NCI-H510A treated with DMSO at 0.1 percent for 48 hours (cell line): ENCODE measurements around the gene KIAA1755.

ENCODE experiments used
- DNase-seq: peaks from one replicate; lab custom pipeline; 2025; lab: John Stamatoyannopoulos, UW

The KIAA1755 gene

DNA sequence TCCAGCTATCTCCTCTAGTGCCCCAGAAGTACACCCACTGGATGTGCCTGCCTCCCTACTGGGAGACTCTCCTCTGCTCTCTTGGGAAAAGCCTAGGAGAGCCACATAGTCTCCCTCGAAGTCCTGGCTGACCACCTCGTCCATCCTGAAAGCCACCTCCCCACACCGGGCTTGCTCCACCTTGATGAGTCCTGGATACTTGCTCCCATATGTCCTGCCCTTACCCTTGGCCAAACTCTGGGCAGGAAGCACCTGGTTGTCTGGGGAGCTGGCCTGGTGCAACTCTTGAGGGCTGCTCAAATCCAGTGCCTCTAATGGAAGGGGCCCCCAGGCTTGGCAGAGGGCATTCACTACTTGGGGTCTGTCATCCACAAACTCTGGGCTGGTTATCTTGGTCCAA lies 19.3 kb downstream of the KIAA1755 start:
- DNase-seq = no peak

DNA sequence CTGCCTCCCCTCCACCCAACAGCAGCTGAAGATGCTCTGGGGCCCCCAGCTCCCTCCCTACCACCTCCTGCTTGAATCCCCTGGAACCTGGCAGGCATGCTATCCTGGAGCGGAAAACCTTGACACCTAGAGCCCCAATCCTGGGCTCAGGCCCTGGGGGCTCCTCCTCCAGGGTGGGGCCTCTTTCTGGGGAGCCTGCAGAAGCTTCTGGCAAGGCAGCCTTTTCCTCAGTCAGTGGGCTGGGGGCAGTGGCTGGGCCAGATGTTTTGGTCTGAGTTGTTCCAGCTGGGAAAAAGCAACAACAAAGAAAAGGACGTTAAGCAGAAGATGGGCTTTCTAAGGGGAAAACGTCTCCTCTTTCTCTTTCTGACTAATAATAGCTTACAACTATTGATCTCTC lies 21.1 kb downstream of the KIAA1755 start:
- no peak for DNase-seq

DNA sequence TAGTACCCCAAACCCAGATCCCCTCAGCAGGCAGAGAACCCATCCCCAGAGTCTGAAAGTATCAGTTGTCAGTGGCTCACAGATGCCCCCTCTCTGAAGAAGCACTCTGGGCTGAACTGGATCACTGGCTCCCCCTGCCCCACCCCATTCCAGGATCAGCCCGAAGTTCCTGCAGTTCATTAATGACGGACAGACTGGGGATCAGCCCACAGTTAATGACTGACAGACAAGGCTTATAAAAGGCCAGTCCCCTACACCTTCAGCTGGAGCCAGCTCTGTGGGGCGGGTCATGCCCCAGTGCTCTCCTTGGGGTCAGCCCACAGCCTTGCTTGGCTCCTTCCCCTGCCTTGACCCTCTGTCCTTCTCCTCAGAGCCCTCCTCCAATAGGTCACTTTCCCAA lies 21.7 kb downstream of the KIAA1755 start:
- no peak for DNase-seq

DNA sequence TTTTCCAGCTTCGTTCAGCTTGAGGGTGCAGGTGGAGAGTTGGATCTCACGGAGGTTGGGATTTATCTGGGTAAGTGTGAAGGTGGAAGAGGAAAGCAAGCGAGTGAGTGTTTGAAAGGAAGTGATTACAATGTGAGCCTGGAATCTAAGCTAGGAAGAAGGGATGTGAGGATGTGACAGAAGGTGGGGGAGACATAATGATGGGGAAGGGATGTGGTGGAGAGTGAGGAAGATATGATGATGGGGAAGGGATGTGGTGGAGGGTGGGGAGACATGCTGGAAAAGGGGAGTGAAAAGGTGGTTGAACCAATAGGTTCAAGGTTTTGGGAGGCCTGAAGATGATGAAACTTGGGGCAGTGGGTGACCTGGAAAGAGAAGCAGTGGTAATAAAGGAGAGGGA lies 23.2 kb downstream of the KIAA1755 start:
- no peak for DNase-seq

DNA sequence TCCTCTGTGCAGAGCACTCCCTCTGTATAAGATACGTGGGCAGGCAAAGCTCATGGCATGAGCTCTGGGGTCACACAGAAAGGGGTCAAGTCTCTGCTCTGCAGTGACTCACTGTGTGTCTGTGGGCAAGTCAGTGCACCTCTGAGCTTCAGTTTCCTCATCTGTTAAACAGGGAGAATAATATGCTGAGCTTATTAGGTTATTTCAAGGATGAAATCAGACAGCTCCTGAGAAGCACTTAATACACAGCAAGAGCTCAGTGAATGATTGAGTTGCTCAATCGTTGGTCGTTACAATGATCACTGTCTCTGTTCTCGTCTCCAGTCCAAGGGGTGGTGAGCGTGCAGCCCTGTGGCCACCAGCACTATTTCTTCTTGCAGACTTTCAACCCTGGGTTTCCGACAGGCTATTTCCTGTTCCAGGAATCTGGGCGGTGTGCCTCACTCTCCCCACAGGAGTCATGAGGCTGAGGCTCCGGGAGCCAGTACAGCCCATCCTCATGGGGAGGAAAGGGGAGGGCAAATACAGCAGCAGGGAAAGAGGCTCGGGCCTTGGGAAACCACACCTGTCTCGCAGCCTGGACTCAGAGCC lies 28.9 kb downstream of the KIAA1755 start:
- no peak for DNase-seq

DNA sequence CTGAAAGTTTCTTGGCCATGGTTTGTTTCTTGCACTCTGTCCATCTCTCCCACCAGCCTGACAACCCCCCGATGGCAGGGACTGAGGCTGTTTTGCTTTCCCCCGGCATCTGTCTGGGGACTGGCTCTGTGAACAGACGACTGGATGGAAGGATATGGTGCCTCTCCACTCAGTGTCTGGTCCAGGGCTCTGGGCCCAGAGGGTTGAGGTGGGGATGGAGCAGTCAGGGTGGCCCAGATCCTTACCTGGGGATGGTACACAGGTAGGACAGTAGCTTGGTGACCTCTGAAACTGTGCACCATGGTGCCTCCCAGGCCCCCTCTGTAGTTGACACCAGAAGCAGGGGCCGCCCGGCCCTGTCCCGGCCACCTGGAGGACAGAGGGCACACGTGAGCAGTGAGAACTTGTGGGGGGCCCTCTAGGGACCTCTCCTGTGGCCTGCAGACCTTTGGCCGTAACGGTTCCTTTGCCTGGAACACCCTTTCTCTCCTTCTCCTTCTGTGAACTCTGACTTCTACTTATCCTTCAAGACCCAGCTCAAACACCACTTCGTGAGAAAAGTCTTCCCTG lies 29.5 kb downstream of the KIAA1755 start:
- no peak for DNase-seq

DNA sequence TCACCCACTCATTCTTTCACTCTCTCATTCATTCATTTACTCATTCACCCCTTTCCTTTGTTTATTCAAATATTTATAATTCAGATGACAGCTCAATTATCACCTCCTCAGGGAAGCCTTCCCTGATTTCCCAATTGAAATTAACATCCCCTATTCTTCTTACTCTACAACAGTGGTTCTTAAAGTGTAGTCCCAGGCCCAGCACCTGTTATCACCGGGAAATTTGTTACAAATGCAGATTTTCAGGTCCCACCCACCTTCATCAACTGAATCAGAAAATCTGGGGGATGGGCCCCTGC lies 30.3 kb downstream of the KIAA1755 start:
- no peak for DNase-seq

DNA sequence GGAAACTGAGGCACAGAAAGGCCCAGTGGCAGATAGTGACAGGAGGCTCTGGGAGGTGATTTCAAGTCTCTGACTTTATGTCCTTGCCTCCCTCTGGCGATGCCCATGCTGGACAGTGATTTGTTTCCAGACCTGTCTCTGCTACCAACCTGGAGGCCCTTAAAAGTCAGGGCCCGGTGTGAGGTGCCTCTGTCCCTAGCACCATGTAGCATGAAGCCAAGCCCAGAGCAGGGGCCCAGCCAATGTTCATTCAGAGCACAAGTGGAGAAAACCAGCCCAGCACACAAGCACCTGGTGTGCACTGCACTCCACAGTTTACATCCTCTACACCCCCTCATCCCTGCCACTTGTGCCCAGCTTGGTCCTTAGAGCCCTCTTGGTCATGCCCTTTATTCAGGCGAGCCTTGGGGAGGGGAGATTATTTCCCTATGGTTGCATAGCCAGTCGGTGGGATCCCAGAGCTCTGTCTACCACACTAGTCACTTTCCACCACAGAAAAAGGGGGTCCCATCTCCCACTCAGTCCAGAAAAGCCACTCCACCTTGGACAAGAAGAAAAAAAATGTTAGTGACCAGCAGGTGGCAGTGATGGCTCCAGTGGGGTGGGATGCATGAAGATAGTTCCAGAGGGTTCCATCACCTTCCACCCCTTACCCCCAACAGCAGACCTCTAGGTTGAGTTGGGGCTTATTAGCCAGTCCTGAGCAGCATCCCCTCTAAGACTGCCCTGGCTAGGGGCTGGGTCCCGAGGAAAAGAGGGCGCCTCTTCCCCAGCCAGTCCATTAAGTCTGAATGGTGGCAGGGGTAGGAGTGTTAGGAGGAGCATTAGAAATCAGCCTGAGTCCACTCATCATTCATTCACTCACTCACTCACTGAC lies 30.9 kb downstream of the KIAA1755 start:
- DNase-seq = no peak

DNA sequence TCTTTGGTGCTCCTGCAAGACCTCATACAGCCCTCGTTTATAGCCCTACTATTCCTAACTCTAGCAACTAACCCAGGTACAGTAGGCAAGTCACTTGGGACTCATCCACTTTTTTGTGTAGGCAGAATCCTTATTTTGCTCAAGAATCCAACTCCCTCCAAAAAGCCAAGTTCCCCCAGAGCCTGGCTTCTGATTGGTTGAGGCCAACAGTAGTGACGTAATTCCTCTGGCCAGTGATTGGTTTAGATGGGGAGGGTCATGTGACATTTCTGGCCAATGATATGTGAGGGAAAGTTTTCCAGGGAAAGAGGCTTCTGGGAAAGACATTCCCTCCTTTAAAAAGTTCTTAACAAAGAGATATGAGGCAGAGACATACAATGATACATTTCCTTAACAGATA lies 32.1 kb downstream of the KIAA1755 start:
- DNase-seq = no peak

DNA sequence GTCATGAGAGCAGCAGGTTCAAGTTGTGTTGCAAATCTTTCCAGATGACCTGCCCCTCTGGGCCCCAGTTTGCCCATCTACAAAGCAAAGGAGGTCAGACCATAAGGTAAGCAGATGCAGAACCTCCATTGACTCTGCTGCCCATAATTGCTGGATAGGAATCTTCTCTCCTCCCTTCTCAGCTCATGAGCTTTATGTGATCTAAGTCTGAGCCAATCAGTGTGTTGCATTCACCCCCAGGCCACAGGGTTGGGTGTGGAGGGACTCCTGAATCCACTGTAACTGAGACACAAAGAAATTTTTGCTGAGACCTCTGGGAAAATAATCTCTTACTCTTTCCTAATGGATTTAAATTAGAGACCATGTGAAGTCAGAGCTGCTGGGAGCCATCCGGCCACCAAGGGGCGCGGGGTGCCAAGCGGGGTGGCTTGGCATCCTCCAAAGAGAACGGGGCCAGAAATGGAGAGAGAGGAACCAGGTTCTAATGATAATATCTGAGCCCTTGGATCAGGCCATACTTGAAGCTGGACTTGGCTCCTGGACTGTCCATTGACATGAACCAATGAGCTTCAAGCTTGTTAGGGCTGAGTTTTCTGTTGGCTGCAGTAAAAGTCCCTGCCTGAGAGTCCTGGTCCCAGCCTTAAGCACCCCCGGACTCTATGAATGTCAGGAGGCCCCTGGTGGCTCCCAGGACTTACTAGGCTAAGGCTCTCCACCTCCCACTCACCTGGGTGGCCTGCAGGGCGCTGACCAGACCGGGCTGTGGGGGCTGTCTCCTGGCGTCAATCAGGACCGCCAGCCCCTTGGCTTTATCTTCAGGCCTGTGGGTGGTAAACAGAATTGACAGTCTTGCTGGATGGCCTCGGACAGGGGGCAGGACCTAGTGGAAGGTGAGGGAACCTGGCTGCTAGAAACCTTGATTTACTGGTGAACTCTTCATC lies 32.8 kb downstream of the KIAA1755 start:
- DNase-seq = no peak

DNA sequence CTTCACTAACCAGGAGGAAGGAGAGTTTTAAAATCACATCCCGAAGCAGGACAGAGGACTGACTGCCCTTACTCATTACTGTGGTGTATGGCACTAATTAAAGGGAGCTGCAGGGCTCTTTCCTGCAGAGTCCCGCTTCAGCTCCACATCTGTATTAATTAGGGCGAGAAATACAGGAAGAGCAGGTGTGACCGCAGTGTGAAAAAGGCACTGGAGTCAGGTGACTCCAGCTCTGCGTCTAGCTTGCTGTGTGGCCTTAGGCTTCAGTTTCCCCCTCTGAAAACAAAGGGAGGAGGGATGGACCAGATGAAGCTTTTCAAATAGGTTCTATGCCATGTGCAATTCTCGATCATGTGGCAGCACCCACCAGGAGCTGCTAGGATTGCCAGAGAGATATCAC lies 34.0 kb downstream of the KIAA1755 start:
- peak; percentile 6 for DNase-seq

DNA sequence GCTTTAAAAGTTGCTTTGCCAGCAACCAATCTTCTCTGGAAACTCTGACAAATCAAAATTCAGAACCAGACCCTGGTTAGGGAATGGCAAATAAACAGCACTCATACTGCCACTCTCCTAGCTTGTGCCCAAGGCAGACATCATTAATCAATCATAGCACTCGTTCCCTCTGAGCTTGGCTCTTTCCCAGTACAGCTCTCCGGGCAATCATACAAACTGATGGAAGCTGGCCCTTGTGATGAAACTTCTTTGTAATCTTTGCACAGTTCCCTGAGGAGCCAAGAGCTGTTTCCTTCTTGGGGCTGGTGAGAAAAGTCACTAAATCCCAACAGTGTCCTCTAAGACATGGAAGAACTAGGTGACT lies 34.7 kb downstream of the KIAA1755 start:
- no peak for DNase-seq

DNA sequence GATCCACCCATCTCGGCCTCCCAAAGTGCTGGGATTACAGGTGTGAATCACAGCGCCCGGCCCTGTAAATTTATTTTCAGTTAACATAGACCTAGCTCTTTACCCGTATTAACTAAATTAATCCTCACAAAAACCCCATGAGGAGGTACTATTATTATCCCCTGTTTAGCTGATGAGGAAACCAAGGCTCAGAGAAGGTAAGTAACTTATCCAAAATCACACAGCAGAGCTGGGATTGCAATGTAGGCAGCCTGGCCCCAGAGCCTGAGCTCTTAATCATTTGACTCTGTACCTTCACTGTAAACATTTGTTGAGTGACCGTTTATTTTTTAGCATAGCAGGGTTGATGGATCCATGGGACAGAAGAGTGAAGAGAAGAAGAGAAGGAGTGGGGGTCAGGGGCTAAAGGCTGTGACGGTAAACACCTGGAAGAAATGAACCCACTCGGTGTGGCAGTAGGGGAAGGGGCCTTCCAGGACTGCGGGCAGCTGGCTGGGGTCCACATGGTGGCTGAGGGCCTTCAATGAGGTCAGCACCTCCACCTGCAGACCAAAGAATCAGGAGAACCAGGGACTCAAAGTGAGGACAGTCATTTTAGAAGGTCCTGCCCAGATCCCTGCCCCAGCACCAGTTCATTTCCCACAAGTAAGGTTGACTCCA lies 35.2 kb downstream of the KIAA1755 start:
- DNase-seq = no peak

DNA sequence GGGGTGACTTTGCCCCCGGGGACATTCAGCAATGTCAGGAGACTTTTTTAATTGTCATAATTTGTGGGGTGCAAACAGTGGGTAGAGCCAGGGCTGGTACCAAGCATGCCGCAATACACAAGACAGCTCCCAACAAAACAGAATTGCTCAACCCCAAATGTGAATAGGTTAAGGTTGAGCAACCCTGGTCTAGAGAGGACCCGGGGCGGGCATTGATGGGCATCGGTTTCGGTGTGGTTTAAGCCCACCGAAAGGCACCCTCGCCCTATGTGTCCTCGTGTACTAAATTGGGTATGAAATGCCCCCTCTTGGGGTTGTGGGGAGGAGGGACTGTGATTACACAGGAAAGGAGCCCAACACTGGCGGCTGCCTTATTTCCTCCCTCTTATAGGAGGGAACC lies 36.0 kb downstream of the KIAA1755 start:
- no peak for DNase-seq

DNA sequence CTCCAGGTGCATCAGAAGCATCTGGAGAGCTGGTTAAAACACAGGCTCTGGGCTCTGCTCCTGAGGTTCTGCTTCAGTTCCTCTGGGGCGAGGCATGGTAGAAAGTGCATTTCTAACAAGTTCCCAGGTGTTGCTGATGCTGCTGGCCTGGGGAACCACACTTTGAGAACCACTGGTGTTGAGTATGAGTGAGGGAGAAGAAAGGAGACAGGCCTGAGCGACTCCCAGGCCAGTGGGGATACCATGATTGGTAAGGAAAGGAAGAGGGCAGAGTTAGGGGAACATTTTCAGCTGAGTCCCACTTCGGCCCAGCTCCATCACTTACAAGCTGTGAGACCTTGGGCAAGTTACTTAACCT lies 36.8 kb downstream of the KIAA1755 start:
- DNase-seq = no peak

DNA sequence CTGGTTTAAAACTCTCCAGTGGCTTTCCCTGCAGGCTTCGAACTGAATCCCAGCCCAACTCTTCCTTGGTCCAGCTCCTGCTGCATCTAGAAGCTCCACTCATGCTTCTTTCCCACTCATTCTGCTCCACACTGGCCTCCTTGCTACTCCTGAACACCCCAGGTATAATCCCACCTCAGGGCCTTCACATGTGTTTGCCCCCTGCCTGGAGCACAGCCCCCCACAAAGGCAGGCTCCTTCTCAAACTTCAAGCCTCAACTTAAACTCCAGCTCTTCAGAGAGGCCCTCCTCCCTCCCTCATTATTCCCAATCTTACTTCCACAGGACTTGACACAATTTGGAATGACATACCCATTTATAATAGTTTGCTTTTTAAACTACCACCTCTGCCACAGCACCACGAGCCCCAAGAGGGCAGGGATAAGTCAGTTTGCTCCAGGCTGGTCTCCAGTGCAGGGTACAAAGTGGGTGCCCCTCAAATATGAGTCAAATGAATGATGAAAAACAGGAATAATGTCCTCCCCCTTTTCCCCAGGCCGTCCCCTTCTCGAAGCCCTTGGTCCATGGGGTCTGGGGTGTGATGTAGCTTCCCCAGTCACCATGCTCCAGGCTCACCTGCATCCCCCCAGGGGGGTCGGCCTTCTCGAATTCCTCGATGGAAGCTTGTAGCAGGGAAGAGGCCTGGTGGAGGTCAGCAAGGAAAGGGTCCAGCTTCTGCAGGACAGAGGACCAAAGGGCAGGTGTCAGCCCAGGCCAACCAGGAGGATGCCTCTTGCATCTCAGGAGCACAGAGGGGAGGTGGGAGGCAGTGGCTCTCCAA lies 37.4 kb downstream of the KIAA1755 start:
- no peak for DNase-seq

DNA sequence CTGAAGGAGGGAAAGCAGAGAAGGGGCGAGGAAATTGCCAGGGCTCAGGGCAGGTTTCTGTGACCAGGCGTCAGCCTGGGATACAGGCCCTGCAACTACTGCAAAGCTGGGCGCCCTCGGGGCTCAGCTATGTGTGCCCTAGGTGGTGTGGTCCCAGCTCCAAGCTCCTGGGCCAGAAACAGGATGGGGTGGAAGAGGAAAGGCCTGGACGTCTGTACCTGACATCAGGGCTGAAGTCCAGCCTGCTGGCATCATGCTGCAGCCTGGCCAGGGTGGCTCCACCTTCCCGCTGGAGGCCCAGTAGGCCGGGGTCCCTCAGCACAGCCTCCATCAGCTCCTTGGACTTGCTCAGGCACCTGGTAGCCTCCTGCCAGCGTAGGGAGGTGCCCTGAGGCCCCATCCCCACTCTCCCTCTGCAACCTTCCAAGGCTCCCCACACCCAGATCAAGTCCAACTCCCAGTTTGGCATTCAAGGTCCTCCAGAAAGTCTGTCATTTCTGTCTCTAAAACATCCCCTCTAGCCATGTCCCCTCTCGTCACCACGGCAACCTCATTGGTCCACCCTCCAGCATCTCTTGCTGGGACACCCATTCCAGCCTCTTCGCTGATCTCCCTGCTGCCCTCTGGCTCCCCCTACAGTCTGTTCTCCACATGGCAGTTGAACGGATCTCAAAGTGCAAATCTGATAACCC lies 38.2 kb downstream of the KIAA1755 start:
- DNase-seq = peak; percentile 54

DNA sequence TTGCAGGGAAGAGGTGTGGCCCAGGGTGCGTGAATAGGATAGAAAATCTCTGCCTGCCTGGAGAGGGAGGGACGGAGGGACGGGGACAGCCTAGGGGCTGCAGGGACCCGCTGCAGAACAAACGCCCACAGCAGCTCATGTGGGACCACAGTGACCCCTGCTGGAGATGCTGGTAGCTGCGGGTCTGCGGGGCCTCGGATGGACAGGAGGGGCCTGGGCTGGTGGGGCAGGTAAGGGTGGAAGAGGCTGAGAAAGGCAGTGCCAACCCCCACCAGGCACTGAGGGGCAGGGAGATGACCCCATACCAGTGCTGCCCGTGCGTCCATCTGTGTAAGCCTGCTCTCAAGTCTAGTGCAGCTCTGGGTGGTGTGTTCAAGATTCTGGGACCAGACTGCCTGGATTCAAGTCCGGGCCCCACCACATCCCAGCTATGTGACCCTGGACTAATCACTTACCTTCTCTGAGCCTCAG lies 39.4 kb downstream of the KIAA1755 start:
- peak; percentile 49 for DNase-seq

DNA sequence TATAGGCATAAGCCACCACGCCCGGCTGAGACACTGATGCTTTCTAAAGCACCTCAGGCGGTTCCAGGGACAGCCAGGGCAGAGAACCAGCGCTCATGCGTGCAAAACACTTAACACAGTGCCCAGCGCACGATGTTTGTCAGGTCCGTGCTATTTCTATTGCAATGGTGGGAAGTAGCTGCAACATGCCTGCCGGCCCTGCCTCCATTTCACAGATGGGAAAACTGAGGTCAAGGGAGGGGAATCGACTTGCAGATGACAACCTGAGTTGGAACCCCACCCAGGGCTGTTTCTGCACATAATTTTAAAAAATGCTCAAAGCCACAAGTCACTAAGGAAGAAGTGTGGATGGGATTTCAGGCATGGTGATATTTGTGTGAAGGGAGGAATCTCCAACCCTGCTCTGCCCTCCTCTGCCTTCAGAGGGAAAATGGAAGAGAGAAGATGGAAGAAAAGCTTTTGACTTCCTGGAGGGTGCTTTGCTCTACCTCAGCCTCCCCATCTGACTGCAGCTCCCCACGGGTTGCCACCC lies 39.9 kb downstream of the KIAA1755 start:
- no peak for DNase-seq
